NCI-H146 treated with DMSO at 0.1 percent for 48 hours (cell line): ENCODE measurements around the gene USP36.
"Not testable (repeated sequence)": the region's sequence is repeated elsewhere in the genome, so short reads cannot be mapped to it uniquely, and the experiment has no call there.

Experiments used
- DNase-seq: peaks from one replicate; lab custom pipeline; 2025; ENCODE audit not compliant: unreplicated experiment; lab: John Stamatoyannopoulos, UW

USP36 gene

DNA sequence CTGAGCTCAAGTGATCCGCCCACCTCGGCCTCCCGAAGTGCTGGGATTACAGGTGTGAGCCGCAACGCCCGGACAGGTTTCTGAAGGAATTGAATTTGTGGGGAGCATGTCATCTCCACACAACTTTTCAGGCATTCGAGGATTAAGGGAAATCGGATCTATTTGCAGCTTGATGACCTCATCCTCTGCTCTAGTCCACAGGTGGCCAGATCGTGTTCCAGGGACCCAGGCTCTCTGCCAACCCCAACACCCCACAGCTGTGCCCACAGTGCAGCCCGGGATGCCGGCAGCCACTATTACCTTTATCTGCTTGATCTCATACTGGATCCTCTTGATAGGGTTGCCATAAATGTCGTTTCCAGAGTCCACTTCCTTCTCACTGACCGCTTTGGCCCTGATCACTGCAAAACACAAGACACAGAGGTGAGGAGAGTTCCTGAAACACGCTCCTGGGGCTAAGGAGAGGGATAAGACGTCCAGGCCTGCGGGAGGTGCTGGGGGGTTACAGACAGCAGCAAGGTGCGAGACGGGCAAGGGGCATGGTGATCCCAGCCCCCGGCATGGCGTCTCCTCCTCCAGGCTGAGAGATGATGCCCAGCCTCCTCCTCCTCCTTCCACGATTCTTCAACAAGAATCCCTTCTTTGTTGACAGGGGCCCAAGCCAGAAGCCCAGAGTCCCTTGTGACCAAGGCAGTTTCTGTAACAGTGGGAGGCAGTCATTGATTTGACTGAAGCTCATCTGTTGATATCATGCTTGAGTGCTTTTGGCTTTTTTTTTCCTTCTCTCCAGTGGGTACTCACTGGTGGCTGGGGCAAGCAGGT, 33.1 kb upstream of the USP36 start:
- DNase-seq = peak; percentile 11

- DNase-seq = no peak
These were observed 31.9 kb upstream of the USP36 start for GRCh38 chr17:78872486-78872885.

DNA sequence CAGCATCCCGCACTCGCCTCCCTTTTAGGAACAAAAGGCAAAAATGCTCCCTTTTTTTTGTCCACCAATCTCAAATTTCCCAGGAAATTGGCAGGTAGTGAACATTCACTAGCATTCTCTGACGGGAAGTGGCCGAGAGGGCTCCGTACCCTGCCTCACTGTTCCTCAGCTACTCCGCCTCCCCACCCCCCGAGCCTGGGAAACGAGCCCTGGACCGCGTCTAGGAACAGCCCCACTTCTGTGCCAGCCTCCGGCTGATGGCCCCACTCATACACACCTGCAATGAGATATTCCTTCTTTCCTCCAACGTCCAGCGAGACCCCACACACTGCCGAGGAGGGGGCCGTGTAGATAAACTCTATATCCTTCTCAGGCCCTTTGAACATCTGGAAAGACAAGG, 30.0 kb upstream of the USP36 start:
- DNase-seq = no peak

DNA sequence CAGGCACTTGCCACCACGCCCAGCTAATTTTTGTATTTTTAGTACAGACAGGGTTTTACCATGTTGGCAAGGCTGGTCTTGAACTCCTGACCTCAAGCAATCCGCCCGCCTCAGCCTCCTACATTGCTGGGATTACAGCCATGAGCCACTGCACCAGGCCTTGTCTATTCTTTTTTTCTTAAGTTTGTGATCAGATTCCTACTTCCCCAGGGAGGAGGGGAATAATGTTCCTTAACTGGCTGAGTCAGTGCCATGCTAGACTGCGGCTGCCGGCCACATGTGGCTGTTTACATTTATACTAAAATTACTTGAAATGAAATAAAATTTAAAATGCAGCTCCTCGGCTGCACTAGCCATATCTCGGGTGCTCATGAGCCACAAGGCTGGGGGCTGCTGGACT, 27.8 kb upstream of the USP36 start:
- DNase-seq = no peak

DNA sequence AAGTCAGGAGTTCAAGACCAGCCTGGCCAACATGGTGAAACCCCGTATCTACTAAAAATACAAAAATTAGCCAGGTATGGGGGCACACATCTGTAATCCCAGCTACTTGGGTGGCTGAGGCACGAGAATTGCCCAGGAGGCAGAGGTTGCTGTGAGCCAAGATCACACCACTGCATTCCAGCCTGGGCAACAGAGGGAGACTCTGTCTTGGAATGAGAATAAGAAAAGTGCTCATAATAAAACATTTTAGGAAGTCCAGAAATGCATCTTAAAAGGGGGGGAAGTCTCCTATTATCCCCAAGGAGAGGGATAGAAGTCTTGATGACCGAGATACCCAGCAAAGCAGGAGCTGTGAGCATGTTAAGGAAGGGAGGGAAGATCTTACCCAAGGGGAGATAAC, 26.4 kb upstream of the USP36 start:
- DNase-seq = not testable (repeated sequence)

DNA sequence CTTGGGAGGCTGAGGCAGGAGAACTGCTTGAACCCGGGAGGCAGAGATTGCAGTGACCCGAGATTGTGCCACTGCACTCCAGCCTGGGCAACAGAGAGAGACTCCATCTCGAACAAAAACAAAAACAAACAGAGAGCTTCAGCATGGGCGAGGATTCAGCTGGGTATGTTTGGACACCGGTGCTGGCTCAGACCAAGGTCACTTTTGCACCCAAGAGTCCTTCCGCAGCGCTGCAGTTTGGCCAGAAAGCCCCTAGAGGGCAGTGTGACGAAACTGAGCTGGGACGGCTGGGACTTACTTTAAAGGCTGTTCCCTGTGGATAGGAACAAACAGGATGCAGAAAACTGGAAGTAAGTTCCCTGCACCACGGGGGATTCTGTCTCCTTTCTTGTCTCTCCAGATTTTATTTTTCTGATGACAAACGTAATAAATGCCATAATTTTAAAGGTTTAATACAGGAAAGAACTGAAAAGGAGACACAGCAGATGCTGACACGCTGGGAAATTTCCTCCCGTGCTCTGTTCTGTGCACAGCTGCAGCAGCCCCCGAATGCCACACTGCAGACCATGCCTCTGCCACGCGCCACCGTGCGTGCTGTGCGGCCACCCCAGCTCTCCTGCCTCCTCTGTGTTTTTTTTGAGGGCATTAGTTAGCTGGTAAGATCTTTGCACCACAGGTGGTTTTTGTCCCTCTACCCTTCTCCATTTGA, 25.2 kb upstream of the USP36 start:
- DNase-seq = peak; percentile 57

- DNase-seq = no peak
These were observed 23.5 kb upstream of the USP36 start for GRCh38 chr17:78864117-78864516.

DNA sequence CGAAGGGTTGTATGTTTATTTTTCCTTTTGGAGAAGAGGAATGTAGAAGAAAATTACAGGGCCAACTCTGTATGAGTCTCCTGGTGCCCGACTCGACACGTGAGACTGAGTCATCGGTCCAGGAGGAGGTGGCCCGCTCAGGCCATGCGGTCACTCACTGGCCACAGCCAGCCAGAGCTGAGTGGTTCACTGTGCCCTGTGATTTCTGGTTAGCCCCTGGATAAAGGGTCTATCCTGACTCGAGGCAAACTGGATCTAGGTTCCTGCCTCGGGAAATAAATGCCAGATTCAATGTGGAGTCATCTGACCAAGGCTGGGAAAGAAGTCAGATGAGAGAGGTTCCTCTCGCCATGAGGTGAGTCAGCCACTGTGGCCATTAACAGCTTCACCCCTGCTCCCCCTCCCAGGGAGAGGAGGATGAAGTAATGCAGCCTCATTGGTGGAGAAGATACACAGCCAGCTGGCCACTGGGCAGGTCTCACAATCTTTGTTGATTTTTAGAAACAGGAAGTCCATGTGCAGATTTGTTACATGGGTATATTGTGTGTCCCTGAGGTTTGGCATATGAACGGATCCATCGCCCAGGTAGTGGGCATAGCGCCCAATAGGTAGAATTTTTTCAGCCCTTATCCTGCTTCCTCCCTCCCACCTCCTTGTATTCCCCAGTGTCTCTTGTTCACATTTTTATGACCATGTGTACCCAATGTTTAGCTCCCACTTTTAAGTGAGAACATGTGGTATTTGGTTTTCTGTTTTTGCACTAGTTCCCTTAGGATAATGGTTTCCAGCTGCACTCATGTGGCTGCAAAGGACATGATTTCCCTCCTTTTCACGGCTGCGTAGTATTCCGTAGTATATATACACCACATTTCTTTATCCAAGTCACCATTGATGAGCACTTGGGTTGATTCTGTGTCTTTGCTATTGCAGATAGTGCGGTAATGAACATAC, 21.7 kb upstream of the USP36 start:
- DNase-seq = no peak

DNA sequence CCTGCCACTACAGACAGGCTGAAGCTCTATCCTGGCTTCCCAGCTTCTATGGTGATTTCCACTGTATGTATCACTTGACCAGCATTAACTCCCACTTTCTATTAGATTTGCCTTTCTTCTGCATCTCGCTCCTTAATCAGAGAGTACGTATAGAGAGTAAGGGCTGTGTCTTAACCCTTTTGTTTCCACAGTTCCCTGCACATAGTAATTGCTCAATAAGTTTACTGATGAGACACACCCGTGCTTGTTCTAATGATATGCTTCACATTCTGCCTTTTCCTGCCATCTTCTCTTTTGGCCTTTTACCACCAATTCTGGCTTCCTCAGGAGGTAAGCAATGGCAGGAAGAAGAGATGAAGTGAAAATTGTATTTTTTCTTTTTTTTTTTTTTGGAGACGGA, 20.6 kb upstream of the USP36 start:
- no peak for DNase-seq

DNA sequence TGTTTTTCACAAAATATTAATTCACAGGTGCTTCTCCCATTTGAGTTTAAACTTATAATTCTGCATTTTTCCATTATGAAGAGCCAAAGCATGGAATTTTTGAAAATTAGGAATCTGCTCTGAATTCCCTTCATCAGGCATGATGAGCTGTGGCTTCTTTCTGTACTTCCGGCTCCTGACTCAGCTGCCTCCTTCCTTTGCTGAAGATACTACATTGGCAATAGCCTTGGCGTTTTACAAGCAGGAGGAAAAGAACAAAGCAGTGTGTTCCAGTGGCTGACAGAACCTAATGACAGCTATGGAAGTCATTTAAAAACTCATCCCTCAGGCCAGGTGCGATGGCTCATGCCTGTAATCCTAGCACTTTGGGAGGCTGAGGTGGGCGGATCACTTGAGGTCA, 18.4 kb upstream of the USP36 start:
- no peak for DNase-seq

DNA sequence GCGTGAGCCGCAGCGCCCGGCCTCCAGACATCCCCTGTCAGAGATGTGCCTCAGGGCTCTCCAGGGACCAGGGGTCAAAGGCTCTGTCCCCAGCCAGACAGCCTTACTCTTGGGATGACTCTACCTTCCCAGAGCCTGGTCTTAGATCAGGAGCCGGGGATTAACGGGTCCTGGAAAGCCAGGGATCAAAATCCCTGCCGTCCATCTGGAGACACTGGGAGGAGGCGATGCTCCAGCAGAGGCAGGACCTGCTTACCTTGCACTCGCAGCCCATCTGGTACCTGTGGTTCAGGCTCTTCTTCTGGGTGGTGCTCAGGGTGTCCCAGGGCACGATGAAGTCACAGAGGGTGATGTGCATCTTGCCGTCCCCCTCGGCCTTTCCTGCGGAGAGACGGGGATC, 16.7 kb upstream of the USP36 start:
- no peak for DNase-seq

DNA sequence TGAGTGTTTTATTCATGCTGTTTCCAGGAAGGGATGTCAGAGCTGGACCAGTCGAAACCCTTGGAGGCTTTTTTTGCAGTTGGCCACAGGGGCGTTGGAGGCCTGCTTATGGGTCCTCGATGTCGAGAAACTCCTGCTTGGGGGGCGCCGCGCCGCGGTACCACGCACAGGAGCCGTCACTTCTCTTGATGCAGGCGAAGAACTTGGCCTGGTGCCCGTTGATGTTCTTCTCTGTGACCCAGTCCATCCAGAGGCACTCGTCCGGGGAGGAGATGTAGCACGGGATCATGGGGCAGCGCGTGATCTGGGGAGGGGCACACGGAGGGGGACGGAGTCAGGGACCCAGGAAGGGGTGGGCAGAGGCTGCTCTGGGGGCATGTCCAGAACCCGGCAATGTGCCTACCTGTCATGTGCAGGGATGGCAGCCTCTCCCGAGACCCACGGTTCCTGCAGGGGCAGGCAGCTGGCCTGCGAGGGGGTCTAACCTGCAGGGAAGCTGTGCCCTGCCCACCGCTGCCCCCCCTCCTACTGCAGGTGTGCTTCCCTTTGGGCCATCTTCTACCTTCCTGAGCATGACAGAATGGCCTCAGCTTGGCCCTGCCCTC, 15.0 kb upstream of the USP36 start:
- no peak for DNase-seq

DNA sequence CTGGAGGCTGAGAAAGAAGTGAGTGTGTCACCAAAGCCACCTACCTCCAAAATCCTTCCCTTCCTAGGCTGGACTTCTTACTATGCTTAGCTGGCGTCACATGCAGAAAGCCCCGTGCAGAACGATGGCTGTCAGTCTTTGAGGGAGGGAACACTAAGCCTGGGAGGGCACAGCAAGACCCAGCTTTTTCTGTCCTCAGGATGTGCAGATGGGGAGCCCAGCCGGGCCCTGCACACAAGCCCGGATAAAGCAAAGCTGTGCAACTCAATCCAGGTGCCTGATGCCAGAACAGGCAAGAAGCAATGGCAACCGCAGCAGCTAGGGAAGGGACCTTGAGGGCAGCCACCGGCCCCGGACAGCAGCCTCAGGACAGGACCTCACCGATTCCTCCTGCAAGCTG, 13.9 kb upstream of the USP36 start:
- DNase-seq = no peak

- DNase-seq = no peak
These were observed 13.3 kb upstream of the USP36 start for GRCh38 chr17:78853926-78854394.

DNA sequence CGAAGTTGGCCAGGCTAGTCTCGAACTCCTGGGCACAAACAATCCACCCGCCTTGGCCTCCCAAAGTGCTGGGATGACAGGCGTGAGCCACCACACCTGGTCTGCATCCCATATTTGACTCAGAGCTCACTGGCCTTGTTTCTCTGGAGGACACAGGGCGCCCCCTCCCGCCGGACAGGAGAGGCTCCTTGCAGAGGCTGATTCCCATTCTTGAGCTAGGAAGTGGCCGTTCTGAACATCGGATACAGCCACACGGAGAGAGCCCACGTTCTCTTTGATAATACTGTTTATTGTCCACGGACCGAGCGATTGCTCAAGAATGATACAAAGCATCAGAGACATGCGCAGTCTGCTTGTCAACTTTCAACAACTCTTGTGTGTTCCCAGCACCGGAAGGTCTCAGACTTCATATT, 12.1 kb upstream of the USP36 start:
- DNase-seq = no peak

DNA sequence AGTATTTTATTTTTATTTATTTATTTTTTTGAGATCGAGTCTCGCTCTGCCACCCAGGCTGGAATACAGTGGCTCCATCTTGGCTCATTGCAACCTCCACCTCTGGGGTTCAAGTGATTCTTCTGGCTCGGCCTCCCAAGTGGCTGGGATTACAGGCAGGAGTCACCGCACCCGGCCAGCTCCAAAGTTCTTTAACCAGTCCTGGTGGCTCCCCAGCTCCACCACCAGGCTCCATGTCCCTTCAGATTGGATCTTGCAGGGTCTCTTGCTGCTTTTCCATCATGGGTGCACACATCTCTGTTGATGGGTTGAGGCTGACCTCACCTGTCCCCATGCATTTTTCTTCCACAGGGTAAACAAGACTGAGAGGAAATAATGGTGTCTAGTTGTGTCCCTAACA, 8.4 kb upstream of the USP36 start:
- DNase-seq = no peak

DNA sequence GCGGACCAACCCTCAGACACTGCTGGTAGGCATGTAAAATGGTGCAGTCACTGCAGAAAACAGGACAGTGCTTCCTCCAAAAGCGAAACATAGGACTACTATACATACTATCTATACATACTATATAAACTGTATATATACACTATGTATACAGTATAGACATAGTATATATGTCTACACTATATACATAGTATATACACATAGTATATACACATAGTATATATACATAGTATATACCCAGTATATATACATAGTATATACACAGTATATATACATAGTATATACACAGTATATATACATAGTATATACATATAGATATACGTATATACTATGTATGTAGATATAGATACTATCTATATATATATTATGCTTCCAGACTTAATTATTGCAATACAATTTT, 6.4 kb upstream of the USP36 start:
- DNase-seq = no peak

- no peak for DNase-seq
These were observed 3.8 kb upstream of the USP36 start for GRCh38 chr17:78844301-78845005.

- peak; percentile 8 for DNase-seq
These were observed 2.4 kb upstream of the USP36 start for GRCh38 chr17:78842881-78843565.

DNA sequence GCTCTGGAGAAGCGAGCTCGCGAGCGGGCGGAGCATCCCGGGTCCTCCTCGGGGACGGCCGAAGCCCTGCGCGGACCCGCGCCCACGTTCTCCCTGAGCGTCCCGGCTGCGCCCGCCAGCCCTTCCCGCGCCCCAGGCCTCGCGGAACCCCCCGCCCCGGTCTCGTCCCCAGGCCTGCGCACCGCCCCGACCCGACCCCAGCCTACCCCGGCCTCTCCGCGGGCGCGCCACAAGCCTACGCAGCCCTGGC, 159 bp downstream of the USP36 start:
- no peak for DNase-seq
